Measurements from ENCODE around the gene NR1H3. TPM values are rescaled to one million over a fixed set of nuclear protein-coding genes. Genes with fewer than 3 reads are reported as not detected.

Gene NR1H3
- total RNA-seq, 6 experiments from 2014 or later: 5.4 to 11.2 (median 9.2) TPM

- TF ChIP-seq, protein P1, sequence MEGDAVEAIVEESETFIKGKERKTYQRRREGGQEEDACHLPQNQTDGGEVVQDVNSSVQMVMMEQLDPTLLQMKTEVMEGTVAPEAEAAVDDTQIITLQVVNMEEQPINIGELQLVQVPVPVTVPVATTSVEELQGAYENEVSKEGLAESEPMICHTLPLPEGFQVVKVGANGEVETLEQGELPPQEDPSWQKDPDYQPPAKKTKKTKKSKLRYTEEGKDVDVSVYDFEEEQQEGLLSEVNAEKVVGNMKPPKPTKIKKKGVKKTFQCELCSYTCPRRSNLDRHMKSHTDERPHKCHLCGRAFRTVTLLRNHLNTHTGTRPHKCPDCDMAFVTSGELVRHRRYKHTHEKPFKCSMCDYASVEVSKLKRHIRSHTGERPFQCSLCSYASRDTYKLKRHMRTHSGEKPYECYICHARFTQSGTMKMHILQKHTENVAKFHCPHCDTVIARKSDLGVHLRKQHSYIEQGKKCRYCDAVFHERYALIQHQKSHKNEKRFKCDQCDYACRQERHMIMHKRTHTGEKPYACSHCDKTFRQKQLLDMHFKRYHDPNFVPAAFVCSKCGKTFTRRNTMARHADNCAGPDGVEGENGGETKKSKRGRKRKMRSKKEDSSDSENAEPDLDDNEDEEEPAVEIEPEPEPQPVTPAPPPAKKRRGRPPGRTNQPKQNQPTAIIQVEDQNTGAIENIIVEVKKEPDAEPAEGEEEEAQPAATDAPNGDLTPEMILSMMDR (IDR thresholded peaks at IDR 0.05): no peak
- H3K27me3 Mint-ChIP-seq (ENCODE audit: insufficient read depth): peaks cover 6% of the 10 kb centered on the region
- H3K36me3 Mint-ChIP-seq (ENCODE audit: low read depth): peaks cover 14% of the 10 kb centered on the region
- no peaks in the 10 kb centered on the region for H3K9me3 Mint-ChIP-seq
- peak overlapping the region; percentile 91 for H3K4me3 Mint-ChIP-seq
- DNase-seq: no peak
- H3K4me1 Mint-ChIP-seq (ENCODE audit: low read depth): peaks cover 49% of the 10 kb centered on the region
- peak overlapping the region; percentile 84 for H3K27ac Mint-ChIP-seq
Measured at GRCh38 chr11:47215366-47215910, 42.4 kb upstream of the NR1H3 start.

DNA sequence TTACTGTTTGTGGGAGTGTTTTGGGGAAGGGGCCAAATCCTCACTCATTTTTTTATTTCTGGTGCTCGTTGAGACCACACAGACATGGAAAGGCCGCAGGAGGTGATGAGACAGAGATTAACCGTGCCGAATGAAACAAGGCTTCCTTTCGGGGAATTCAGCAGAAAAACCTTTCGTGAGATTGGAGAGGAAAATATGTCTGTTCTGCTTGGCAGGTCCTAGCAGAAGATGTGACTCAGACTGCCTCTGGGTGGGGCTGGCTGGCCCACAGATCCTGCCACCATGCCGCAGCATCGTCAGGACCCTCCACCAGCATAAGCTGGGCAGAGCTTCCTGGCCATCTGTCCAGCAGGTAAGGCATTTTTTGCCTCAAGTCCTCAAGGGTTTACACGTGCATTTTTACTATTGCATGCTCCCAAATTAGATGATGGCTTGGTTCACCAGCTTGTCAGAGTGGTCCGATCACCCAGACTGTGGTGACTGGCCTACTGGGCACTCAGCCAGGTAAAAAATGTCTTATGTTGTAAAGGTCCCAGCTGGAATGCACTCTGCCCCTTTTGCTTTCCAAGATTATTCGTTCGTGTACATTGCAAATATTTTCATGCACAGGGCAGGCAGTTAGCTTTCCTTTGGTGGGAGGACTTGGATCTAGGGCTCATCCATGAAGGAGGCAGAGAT is 41.5 kb upstream of the NR1H3 start:
- DNase-seq: peak; percentile 85
- H3K27me3 Mint-ChIP-seq (ENCODE audit: insufficient read depth): peaks cover 5% of the 10 kb centered on the region
- TF ChIP-seq, protein P1 (IDR thresholded peaks at IDR 0.05): peak; percentile 20
- peak overlapping the region; percentile 84 for H3K27ac Mint-ChIP-seq
- H3K4me1 Mint-ChIP-seq (ENCODE audit: low read depth): peaks cover 54% of the 10 kb centered on the region
- H3K4me3 Mint-ChIP-seq: peak overlapping the region; percentile 91
- H3K36me3 Mint-ChIP-seq (ENCODE audit: low read depth): peaks cover 14% of the 10 kb centered on the region
- no peaks in the 10 kb centered on the region for H3K9me3 Mint-ChIP-seq

DNA sequence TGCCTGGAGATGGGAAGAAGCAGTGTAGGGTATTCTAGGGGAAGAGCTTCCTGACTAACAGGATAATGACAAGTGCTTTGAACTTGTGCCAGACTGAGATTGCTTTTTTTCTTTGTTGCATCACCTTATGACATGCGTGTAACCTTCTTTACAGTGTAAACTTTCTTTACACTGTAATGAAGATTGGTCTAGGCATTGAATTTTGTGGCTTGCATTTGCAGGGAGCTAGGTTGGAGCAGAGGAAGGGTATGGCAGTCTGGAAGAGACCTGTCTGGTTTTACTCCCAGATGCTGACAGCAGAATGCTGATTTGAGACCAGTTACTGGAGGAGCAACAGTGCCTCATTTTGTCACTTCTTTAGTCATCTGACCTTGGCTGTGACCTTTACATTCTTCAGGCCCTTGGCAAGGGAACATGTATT is 37.4 kb upstream of the NR1H3 start:
- TF ChIP-seq, protein P1 (IDR thresholded peaks at IDR 0.05): no peak
- peak overlapping the region; percentile 29 for H3K4me3 Mint-ChIP-seq

GRCh38 chr11:47222696-47223095 is 35.1 kb upstream of the NR1H3 start:
- H3K9me3 Mint-ChIP-seq: no peaks in the 10 kb centered on the region
- no peak overlapping the region for H3K27ac Mint-ChIP-seq
- H3K4me3 Mint-ChIP-seq: no peak overlapping the region
- TF ChIP-seq, protein P1 (IDR thresholded peaks at IDR 0.05): no peak
- peaks cover 27% of the 10 kb centered on the region for H3K4me1 Mint-ChIP-seq (ENCODE audit: low read depth)
- peaks cover 3% of the 10 kb centered on the region; the same call in 1 of the 2 replicates for H3K27me3 Mint-ChIP-seq (ENCODE audit: insufficient read depth)
- DNase-seq: no peak
- peaks cover 19% of the 10 kb centered on the region for H3K36me3 Mint-ChIP-seq (ENCODE audit: low read depth)

More for the DNA sequence above, 37.4 kb upstream of the NR1H3 start:
- Mint-ChIP-seq H3K27me3 (ENCODE audit: insufficient read depth) (peaks cover 3% of the 10 kb centered on the region; the same call in 1 of the 2 replicates), H3K9me3 (no peaks in the 10 kb centered on the region), H3K4me1 (ENCODE audit: low read depth) (peaks cover 45% of the 10 kb centered on the region), H3K27ac (peak overlapping the region; percentile 82), H3K36me3 (ENCODE audit: low read depth) (peaks cover 18% of the 10 kb centered on the region)
- peak; percentile 69 for DNase-seq

GRCh38 chr11:47225552-47226400 is 32.0 kb upstream of the NR1H3 start:
- peaks cover 22% of the 10 kb centered on the region for H3K36me3 Mint-ChIP-seq (ENCODE audit: low read depth)
- no peak for DNase-seq

More at GRCh38 chr11:47225552-47226400, 32.0 kb upstream of the NR1H3 start:
- Mint-ChIP-seq H3K27ac (peak overlapping the region; percentile 48; the same call in 1 of the 2 replicates), H3K4me3 (no peak overlapping the region), H3K4me1 (ENCODE audit: low read depth) (peaks cover under 1% of the 10 kb centered on the region; the same call in 1 of the 2 replicates), H3K9me3 (no peaks in the 10 kb centered on the region), H3K27me3 (ENCODE audit: insufficient read depth) (no peaks in the 10 kb centered on the region)
- TF ChIP-seq, protein P1 (IDR thresholded peaks at IDR 0.05): no peak

All from HFFc6 (cell line).